ENCODE results near the gene FGF7. TPM values are rescaled to one million over a fixed set of nuclear protein-coding genes. Genes with fewer than 3 reads are reported as not detected.

Gene FGF7
- 10 to 100 TPM in 2 of 3 donors, 1 to 10 TPM in 1; 2.6 to 46.7 (median 13.4) TPM for total RNA-seq
- long read RNA-seq, donor 1, full-length matches to known transcripts: 25 of 28 reads
- long read RNA-seq, donor 1, partial matches to known transcripts: 3 of 28 reads
- long read RNA-seq, donor 1, other reads (novel, unspliced or antisense): 0 of 28 reads
- long read RNA-seq, donor 2, full-length matches to known transcripts: 11 of 13 reads
- long read RNA-seq, donor 2, partial matches to known transcripts: 2 of 13 reads
- long read RNA-seq, donor 2, other reads (novel, unspliced or antisense): 0 of 13 reads

DNA sequence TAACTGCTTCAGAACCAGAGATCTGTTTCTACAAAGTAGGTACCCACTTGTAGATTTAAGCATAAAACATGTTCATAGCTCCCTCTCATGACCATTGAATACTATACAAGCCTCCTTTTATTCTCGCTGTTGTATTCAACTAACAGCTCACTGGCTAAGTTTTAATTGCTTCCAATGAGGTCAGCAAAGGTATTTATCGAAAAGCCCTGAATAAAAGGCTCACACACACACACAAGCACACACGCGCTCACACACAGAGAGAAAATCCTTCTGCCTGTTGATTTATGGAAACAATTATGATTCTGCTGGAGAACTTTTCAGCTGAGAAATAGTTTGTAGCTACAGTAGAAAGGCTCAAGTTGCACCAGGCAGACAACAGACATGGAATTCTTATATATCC is at the start of gene FGF7:
FGF7 (plus strand) TSS at position 222 of the 400 bp plus-strand sequence. CDS start 1,056 bp downstream, outside the sequence.
- TF ChIP-seq, protein P1, sequence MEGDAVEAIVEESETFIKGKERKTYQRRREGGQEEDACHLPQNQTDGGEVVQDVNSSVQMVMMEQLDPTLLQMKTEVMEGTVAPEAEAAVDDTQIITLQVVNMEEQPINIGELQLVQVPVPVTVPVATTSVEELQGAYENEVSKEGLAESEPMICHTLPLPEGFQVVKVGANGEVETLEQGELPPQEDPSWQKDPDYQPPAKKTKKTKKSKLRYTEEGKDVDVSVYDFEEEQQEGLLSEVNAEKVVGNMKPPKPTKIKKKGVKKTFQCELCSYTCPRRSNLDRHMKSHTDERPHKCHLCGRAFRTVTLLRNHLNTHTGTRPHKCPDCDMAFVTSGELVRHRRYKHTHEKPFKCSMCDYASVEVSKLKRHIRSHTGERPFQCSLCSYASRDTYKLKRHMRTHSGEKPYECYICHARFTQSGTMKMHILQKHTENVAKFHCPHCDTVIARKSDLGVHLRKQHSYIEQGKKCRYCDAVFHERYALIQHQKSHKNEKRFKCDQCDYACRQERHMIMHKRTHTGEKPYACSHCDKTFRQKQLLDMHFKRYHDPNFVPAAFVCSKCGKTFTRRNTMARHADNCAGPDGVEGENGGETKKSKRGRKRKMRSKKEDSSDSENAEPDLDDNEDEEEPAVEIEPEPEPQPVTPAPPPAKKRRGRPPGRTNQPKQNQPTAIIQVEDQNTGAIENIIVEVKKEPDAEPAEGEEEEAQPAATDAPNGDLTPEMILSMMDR (IDR thresholded peaks at IDR 0.05): no peak
- intact Hi-C loops (cut with DNase I, micrococcal nuclease): loop anchor here (5.0 to 10.0 kb wide), 3 partner anchors 178 to 558 kb away; no protein-coding TSS in a partner anchor
- Histone ChIP-seq H3K4me3 (no peak within 1 kb of the TSS), H3K4me1 (ENCODE audit: low read depth) (no peaks in the 10 kb centered on the region), H3K9me3 (no peaks in the 10 kb centered on the region), H3K36me3 (ENCODE audit: low read depth) (no peaks in the 10 kb centered on the region)
- ATAC-seq (peak; percentile 32), DNase-seq (no peak)

GRCh38 chr15:49379996-49380395 is 43.0 kb upstream of the FGF7 start:
- Histone ChIP-seq H3K9me3 (no peaks in the 10 kb centered on the region), H3K4me3 (no peak overlapping the region), H3K36me3 (ENCODE audit: low read depth) (no peaks in the 10 kb centered on the region), H3K4me1 (ENCODE audit: low read depth) (no peaks in the 10 kb centered on the region)
- intact Hi-C loops (cut with DNase I, micrococcal nuclease): no loop called here
- TF ChIP-seq, protein P1 (IDR thresholded peaks at IDR 0.05): no peak
- no peak for ATAC-seq
- DNase-seq: no peak

DNA sequence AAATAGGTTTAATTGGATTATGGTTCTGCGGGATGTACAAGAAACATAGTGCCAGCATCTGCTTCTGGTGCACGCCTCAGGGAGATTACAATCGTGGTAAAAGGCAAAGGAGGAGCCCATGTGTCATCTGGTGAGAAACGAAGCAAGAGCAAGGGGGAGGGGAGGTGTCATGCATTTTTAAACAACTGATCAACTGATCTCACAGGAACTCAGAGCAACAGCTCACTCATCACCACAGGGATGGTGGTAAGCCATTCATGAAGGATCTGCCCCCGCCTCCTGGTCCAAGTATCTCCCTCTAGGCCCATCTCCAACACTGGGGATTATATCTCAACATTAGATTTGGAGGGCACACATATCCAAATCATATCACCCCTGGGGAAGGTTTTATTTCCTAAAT is 42.1 kb upstream of the FGF7 start:
- Histone ChIP-seq H3K9me3 (no peaks in the 10 kb centered on the region), H3K4me3 (no peak overlapping the region), H3K4me1 (ENCODE audit: low read depth) (no peaks in the 10 kb centered on the region), H3K36me3 (ENCODE audit: low read depth) (no peaks in the 10 kb centered on the region)
- no peak for DNase-seq
- TF ChIP-seq, protein P1 (IDR thresholded peaks at IDR 0.05): no peak
- ATAC-seq: no peak
- intact Hi-C loops (cut with DNase I, micrococcal nuclease): no loop called here

GRCh38 chr15:49382394-49382793 is 40.6 kb upstream of the FGF7 start:
- Histone ChIP-seq H3K4me3 (no peak overlapping the region), H3K4me1 (ENCODE audit: low read depth) (no peaks in the 10 kb centered on the region), H3K36me3 (ENCODE audit: low read depth) (no peaks in the 10 kb centered on the region), H3K9me3 (no peaks in the 10 kb centered on the region)
- no peak for DNase-seq
- intact Hi-C loops (cut with DNase I, micrococcal nuclease): no loop called here
- TF ChIP-seq, protein P1 (IDR thresholded peaks at IDR 0.05): no peak
- no peak for ATAC-seq

DNA sequence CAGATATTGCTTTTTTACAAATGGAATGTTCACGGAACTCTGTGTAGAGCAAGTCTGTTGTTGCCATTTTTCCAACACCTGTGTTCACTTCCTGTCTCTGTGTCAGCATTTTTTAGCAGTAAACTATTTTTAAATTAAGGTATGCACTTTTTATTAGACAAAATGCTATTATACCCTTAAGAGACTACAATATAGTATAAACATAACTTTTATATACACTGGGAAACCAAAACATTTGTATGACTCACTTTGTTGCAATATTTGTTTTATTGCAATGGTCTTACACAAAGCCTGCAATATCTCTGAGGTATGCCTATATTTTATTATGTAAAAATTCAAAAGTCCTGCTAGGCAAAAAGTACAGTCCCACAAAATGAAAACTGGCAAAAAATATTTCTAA is 39.8 kb upstream of the FGF7 start:
- TF ChIP-seq, protein P1 (IDR thresholded peaks at IDR 0.05): no peak
- Histone ChIP-seq H3K4me3 (no peak overlapping the region), H3K4me1 (ENCODE audit: low read depth) (no peaks in the 10 kb centered on the region), H3K36me3 (ENCODE audit: low read depth) (no peaks in the 10 kb centered on the region), H3K9me3 (no peaks in the 10 kb centered on the region)
- DNase-seq (no peak), ATAC-seq (no peak)
- intact Hi-C loops (cut with DNase I, micrococcal nuclease): no loop called here
